ENCODE measurements around the gene DNAJC1.

Gene DNAJC1

GRCh38 chr10:21978191-21978862 is 25.2 kb downstream of the DNAJC1 start:
- no peak for TF ChIP-seq CTCF (IDR thresholded peaks at IDR 0.05; ENCODE audit: low read depth, low read length)
- in situ Hi-C loops (cut with HindIII; ENCODE audit: low sequenced_read_pairs): no loop called here
- DNase-seq (ENCODE audit: low read depth, low spot score): peak; percentile 58
- H3K4me3 ChIP-seq (ENCODE audit: low read depth, low read length): no peak overlapping the region

- no peak overlapping the region for H3K4me3 ChIP-seq (ENCODE audit: low read depth, low read length)
- no peak for TF ChIP-seq CTCF (IDR thresholded peaks at IDR 0.05; ENCODE audit: low read depth, low read length)
- DNase-seq (ENCODE audit: low read depth, low spot score): no peak
- in situ Hi-C loops (cut with HindIII; ENCODE audit: low sequenced_read_pairs): no loop called here
Measured at GRCh38 chr10:21976739-21977138, 26.8 kb downstream of the DNAJC1 start.

GRCh38 chr10:21976280-21976679 is 27.2 kb downstream of the DNAJC1 start:
- in situ Hi-C loops (cut with HindIII; ENCODE audit: low sequenced_read_pairs): no loop called here

GRCh38 chr10:21975378-21975990 is 28.0 kb downstream of the DNAJC1 start:
- no peak for DNase-seq (ENCODE audit: low read depth, low spot score)
- in situ Hi-C loops (cut with HindIII; ENCODE audit: low sequenced_read_pairs): no loop called here
- no peak for TF ChIP-seq CTCF (IDR thresholded peaks at IDR 0.05; ENCODE audit: low read depth, low read length)

More at GRCh38 chr10:21976280-21976679, 27.2 kb downstream of the DNAJC1 start:
- DNase-seq (ENCODE audit: low read depth, low spot score): no peak
- TF ChIP-seq CTCF (IDR thresholded peaks at IDR 0.05; ENCODE audit: low read depth, low read length): no peak
- no peak overlapping the region for H3K4me3 ChIP-seq (ENCODE audit: low read depth, low read length)

GRCh38 chr10:21972584-21972983 is 30.9 kb downstream of the DNAJC1 start:
- no peak for TF ChIP-seq CTCF (IDR thresholded peaks at IDR 0.05; ENCODE audit: low read depth, low read length)
- in situ Hi-C loops (cut with HindIII; ENCODE audit: low sequenced_read_pairs): no loop called here
- DNase-seq (ENCODE audit: low read depth, low spot score): no peak
- no peak overlapping the region for H3K4me3 ChIP-seq (ENCODE audit: low read depth, low read length)

More at GRCh38 chr10:21975378-21975990, 28.0 kb downstream of the DNAJC1 start:
- no peak overlapping the region for H3K4me3 ChIP-seq (ENCODE audit: low read depth, low read length)

- in situ Hi-C loops (cut with HindIII; ENCODE audit: low sequenced_read_pairs): no loop called here
- no peak overlapping the region for H3K4me3 ChIP-seq (ENCODE audit: low read depth, low read length)
- TF ChIP-seq CTCF (IDR thresholded peaks at IDR 0.05; ENCODE audit: low read depth, low read length): no peak
- no peak for DNase-seq (ENCODE audit: low read depth, low spot score)
Measured at GRCh38 chr10:21969326-21970287, 33.9 kb downstream of the DNAJC1 start.
